GM11168 (cell line): Measurements from ENCODE around the gene BGN.

Experiments used
- in situ Hi-C: fragments of 300-500 bp; cut with MboI; formaldehyde crosslinking; loops from one replicate; pipeline ENCODE4 v1.12.0; 2022; ENCODE audit warnings: low sequenced_read_pairs; ENCODE audit not compliant: unreplicated experiment

Gene BGN

GRCh38 chrX:153459986-153460385 is 34.8 kb upstream of the BGN start:
- in situ Hi-C loops = no loop called here

GRCh38 chrX:153460826-153461225 is 34.0 kb upstream of the BGN start:
- in situ Hi-C loops = no loop called here

GRCh38 chrX:153462291-153462690 is 32.5 kb upstream of the BGN start:
- in situ Hi-C loops = no loop called here

- in situ Hi-C loops = no loop called here
These were observed 31.7 kb upstream of the BGN start for GRCh38 chrX:153463031-153463430.

DNA sequence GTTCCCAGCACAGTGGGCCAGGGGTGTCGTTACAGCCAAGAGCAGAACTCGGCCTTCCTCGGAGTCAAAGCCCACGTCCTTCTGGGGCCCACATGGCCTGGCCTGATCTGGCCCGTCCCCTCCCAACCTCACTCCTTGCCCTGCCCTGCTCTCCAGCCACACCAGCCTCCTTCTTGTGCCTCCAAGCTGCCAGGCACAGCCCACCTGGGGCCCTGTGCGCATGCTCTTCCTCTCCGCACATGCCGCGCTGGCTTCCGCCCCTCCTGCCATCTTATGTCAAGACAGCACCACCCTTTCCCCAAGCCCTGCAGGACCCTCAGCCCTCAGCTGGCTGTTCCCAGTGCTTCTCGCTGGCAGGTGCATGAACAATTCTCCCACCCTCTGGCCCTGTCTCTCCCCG is 31.2 kb upstream of the BGN start:
- in situ Hi-C loops = no loop called here

DNA sequence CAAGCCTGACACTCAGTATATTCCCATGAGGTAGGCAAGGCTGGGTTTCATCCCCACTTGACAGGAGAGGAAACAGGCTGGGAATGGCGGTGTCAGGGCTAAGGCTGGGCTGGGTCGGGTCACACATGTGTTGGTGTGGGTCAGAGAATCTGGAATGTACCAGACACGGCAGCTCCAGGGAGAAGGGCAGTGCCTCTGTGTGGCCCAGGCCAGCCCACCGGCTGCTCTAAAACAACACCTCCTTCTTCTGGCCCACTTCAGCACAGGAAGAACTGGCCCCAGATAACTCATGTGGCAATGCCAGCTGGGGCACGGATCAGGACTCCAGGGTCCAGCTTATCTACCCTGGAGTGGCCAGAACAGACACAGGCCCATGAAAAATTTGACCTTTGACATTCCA is 30.7 kb upstream of the BGN start:
- in situ Hi-C loops = no loop called here

- in situ Hi-C loops = no loop called here
These were observed 28.9 kb upstream of the BGN start for GRCh38 chrX:153465691-153466380.

DNA sequence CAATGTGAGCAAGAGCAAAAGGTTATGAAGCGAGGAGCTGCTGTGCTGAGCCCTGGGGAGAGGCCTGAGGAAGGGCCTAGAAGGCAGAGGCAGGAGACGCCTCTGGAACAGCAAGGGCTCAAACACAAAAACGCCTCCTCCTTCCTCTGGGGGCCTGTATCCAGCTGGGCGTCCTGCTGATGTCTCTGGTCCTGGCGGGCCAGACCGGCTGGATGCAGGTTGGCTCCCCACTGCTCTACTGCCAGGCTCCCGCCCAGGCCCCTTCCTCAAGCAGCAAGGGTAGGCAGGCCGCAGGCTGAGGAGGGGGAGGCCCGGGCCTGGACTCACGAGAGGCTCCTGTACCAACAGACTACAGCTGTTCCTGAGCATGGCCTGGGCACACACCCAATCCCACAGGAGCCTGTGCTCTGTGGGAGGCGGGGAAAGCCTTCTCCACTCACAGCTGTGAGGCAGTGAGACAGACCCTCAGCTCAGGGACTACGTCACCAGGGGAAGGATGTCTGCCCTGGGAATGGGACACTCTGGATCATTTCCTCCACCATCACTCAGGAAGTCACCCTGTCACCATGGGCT is 26.7 kb upstream of the BGN start:
- in situ Hi-C loops = no loop called here

GRCh38 chrX:153469811-153470410 is 24.9 kb upstream of the BGN start:
- in situ Hi-C loops = no loop called here

DNA sequence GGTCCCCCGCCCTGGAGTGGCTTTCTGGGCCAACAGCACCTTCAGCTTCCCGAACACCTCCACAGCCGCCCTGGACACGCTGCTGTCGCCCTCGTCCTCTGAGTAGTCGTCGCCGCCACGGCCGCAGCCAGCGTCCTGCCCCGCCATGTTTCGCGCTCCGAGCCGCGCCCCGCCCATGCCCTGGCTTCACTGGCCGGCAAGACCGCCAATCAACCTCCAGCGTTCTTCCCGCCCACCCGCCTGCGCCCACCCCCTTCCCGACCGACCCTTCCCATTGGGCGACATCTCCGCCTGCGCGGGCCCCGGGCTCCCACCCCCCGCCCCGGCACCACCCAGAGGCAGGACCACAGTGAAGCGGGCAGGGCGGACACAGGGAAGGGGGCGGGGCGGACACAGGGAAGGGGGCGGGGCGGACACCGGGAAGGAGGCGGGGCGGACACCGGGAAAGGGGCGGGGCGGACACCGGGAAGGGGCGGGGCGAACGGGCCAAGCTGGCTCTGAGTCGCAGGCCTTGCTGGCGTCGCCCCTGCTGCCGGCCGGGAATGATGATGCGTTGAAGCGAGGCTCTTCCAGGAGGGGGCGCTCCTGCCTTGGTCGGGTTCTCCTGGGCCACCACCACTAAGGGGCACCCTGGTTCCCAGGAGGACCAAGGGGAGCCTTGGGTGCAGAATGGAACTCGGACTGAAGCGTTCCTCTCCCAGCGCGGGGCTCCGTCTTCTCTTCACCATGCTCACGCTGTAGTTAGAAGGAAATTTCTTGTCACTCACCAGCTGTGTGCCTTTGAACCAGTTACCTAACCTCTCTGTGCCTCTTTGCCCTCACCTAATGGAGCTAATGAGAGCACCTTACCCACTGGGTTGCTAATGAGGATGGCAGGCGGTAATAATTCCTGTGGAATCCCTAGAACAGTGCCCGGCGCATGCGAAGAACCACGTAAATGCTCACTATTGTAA is 24.1 kb upstream of the BGN start, which contains the start of gene HAUS7:
TSS of gene HAUS7 (minus strand) at position 166 of the 953 bp plus-strand sequence. CDS start at position 147, 19 bp downstream.
- in situ Hi-C loops = no loop called here

- in situ Hi-C loops = no loop called here
These were observed 23.0 kb upstream of the BGN start for GRCh38 chrX:153471663-153472280.

- in situ Hi-C loops = no loop called here
These were observed 21.7 kb upstream of the BGN start for GRCh38 chrX:153473126-153473525.

DNA sequence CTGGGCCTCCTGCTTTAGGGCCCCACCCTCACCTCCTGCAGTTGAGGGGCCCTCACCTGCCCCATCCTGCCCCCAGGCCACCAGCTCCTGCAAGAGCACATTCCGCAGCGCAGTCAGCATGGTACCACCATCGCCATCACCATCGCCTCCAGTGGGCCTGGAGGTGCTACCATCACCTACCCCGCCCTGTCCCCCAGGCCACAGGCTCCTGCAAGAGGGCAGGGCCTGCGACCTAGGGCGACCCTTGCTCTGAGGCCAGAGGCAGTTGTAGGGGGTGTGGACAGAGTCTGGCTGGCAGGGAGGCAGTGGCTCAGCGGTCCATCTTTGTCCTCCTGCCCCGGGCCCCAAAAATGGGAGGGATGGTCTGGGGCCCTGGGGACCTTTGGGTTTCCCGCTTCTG is 20.5 kb upstream of the BGN start:
- in situ Hi-C loops = no loop called here

- in situ Hi-C loops = no loop called here
These were observed 20.1 kb upstream of the BGN start for GRCh38 chrX:153474718-153475117.

DNA sequence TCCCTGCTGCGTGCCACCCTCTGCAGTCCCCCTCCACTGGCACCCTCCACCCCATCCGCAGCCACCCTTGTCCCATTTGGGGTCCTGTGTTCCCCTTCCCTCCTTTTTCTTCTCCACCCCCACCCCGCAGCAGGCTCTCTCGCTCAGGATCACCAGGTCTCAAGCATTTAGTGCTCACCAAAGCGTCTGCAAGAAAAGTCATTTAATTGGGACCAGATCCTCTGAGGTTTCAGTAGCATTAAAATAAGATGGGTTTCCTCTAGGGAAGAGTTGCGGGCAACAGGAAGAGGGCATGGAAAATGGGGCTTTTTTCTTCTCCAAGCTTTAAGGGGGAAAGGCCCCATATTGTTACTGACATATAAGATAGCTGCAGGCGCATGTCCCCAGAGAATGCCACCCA is 19.5 kb upstream of the BGN start:
- in situ Hi-C loops = no loop called here

DNA sequence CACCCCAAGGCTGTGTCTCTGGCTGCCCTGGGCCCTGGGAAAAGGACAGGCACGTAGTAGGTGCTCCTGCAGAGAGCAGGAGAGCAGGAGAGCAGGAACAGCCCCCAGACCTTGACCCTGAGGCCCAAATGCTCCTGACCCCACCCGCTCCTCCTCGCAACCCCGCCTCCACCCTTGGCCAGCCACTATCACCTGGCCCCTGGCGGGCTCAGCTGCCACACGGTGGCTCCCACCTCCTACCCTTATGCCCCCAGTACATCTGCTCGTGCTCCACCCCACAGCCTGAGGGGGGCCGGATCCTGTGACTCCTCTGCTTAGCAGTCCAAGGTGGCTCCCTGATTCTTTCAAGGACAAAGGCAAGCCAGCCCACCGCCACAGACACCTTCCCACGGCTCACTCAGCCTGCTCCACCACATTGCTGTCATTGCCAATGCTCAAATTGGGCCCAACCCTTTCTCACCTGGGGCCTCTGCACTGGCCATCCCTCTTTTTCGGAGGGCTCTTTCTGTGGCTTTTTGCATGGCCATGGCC is 19.0 kb upstream of the BGN start:
- in situ Hi-C loops = no loop called here

- in situ Hi-C loops = no loop called here
These were observed 18.0 kb upstream of the BGN start for GRCh38 chrX:153476666-153477363.

GRCh38 chrX:153477364-153477857 is 17.4 kb upstream of the BGN start:
- in situ Hi-C loops = no loop called here

- in situ Hi-C loops = no loop called here
These were observed 16.9 kb upstream of the BGN start for GRCh38 chrX:153477901-153478300.
